ENCODE data around the gene WDR82. TPM values are rescaled to one million over a fixed set of nuclear protein-coding genes. Genes with fewer than 3 reads are reported as not detected.

WDR82 gene
- total and polyA plus RNA-seq, 8 donors, result 60.2 to 124 (median 108) TPM

DNA sequence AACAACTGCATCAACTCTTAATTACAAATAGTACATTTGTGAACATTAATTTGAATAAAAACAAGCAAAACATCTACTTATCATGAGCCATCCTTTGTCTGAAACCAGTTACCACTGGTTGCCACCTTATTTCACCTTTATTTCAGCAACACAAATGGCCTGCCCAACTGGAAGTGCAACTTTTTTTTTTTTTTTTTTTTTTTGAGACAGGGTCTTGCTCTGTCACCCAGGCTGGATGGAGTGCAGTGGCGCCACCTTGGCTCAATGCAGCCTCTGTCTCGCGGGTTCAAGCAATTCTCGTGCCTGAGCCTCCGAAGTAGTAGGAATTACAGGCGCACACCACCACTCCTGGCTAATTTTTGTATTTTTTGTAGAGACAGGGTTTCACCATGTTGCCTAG lies 13.1 kb downstream of the WDR82 start:
- Histone ChIP-seq H3K9me3 (no peaks in the 10 kb centered on the region), H3K4me3 (no peak overlapping the region), H3K27me3 (no peaks in the 10 kb centered on the region), H3K4me1 (peaks cover 18 to 59% of the 10 kb centered on the region in 2 donors), H3K36me3 (peaks cover 0 to 91% of the 10 kb centered on the region in 2 donors), H3K27ac (no peak overlapping the region)
- intact Hi-C loops (cut with DNase I), result no loop called here
- ATAC-seq (no peak), DNase-seq (no peak)
- TF ChIP-seq, protein P1, sequence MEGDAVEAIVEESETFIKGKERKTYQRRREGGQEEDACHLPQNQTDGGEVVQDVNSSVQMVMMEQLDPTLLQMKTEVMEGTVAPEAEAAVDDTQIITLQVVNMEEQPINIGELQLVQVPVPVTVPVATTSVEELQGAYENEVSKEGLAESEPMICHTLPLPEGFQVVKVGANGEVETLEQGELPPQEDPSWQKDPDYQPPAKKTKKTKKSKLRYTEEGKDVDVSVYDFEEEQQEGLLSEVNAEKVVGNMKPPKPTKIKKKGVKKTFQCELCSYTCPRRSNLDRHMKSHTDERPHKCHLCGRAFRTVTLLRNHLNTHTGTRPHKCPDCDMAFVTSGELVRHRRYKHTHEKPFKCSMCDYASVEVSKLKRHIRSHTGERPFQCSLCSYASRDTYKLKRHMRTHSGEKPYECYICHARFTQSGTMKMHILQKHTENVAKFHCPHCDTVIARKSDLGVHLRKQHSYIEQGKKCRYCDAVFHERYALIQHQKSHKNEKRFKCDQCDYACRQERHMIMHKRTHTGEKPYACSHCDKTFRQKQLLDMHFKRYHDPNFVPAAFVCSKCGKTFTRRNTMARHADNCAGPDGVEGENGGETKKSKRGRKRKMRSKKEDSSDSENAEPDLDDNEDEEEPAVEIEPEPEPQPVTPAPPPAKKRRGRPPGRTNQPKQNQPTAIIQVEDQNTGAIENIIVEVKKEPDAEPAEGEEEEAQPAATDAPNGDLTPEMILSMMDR (IDR thresholded peaks at IDR 0.05), result no peak

DNA sequence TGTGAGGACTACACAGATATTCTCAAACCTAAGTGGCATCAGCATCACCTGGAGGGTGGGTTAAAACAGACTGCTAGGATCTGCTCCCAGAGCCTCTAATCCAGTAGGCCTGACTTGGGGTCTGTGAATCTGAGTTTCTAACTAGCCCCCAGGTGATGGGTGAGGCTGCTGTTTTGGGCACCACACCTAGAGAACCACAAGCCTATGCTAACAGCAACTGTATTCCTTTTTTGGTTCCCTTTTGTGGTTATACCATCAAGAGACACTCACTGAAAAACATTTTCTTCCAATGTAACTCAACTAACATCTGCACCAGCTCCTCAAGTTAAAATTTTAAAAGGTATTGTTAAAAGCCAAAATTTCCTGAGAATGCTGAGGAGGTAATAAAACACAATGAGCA lies 16.0 kb downstream of the WDR82 start:
- no peak for ATAC-seq
- H3K36me3 ChIP-seq, result peaks cover 0 to 99% of the 10 kb centered on the region in 2 donors
- no peaks in the 10 kb centered on the region for H3K9me3 ChIP-seq

DNA sequence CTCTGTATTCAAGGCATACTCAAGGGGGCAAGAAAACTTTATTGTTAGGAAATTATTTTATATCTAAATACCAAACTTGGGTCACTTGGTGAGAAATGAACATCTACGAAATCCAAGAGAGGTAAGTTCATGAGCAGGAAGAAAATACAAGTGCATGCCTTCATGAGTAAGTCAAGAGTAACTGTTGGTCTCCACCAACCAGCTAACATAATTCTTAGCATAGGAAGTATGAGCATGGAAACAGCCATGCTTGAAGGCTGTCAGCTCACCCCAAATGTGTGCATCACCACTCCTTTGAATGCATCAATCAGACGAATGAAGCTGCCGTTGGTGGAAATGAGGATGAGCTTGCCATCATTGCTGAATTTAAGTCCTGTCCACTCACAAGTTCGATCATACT lies 19.0 kb downstream of the WDR82 start:
- H3K9me3 ChIP-seq, result no peaks in the 10 kb centered on the region
- H3K4me3 ChIP-seq, result no peak overlapping the region
- peaks cover 0 to 99% of the 10 kb centered on the region in 2 donors for H3K36me3 ChIP-seq
- ATAC-seq, result no peak
- peaks cover 0 to 25% of the 10 kb centered on the region in 2 donors for H3K4me1 ChIP-seq
- no peak overlapping the region for H3K27ac ChIP-seq
- DNase-seq, result no peak
- H3K27me3 ChIP-seq, result no peaks in the 10 kb centered on the region
- TF ChIP-seq, protein P1 (IDR thresholded peaks at IDR 0.05), result no peak
- intact Hi-C loops (cut with DNase I), result no loop called here

More for the DNA sequence above, 16.0 kb downstream of the WDR82 start:
- H3K27me3 ChIP-seq, result no peaks in the 10 kb centered on the region
- TF ChIP-seq, protein P1 (IDR thresholded peaks at IDR 0.05), result no peak
- H3K27ac ChIP-seq, result no peak overlapping the region
- no peak for DNase-seq
- intact Hi-C loops (cut with DNase I), result no loop called here
- H3K4me1 ChIP-seq, result peaks cover 0 to 30% of the 10 kb centered on the region in 2 donors
- H3K4me3 ChIP-seq, result no peak overlapping the region

DNA sequence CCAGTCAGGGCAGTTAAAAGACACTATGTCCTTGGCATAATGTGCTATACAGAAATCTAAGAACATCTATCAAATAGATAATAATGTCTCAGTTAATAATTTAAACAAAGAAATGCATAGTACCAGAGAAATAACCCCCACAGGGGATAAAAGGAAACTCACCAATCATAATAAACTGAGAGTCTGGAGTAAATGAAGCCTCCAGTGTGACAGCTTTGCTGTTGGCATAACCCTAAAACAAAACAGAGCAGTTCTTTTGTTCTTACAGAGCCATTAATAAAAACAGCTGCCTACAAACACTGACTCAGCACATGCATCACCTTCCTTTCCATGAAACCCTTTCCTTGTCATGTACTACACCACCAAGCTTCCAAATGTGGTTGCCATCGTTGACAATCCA lies 19.4 kb downstream of the WDR82 start:
- ATAC-seq (no peak), DNase-seq (no peak)
- TF ChIP-seq, protein P1 (IDR thresholded peaks at IDR 0.05), result no peak
- intact Hi-C loops (cut with DNase I), result no loop called here
- H3K4me1 ChIP-seq, result peaks cover 0 to 25% of the 10 kb centered on the region in 2 donors
- peaks cover 0 to 99% of the 10 kb centered on the region in 2 donors for H3K36me3 ChIP-seq
- H3K4me3 ChIP-seq, result no peak overlapping the region
- no peaks in the 10 kb centered on the region for H3K9me3 ChIP-seq
- no peaks in the 10 kb centered on the region for H3K27me3 ChIP-seq
- H3K27ac ChIP-seq, result no peak overlapping the region

DNA sequence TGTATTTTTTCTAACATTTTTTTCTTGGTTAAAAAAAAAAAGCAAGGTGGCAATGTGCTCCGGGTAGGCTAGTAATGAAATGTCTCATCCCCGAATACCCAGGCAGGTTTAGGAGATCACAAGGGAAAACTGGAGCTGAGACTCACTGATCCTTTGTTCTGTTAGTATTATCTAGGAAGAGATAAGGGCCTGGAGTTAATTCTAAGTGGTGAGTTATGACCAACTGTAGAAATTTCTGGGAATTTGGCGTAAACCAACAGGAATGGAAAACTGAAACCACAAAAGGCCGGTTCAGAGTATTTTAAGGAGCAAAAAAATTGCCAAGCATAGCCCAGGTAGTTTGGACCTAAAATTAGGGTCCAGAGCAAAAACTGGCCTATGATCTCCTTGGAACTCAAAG lies 20.5 kb downstream of the WDR82 start:
- TF ChIP-seq, protein P1 (IDR thresholded peaks at IDR 0.05), result no peak

More for the DNA sequence above, 20.5 kb downstream of the WDR82 start:
- Histone ChIP-seq H3K27me3 (no peaks in the 10 kb centered on the region), H3K4me3 (no peak overlapping the region), H3K27ac (no peak overlapping the region), H3K9me3 (no peaks in the 10 kb centered on the region), H3K36me3 (peaks cover 0 to 99% of the 10 kb centered on the region in 2 donors), H3K4me1 (peaks cover 0 to 25% of the 10 kb centered on the region in 2 donors)
- ATAC-seq, result no peak
- no peak for DNase-seq
- intact Hi-C loops (cut with DNase I), result no loop called here

Measured in left lung (tissue), 10 donors.